GM18498 (cell line): ENCODE measurements around the gene CTDSP1.

ENCODE experiments used
- ATAC-seq: cut with Tn5 transposase; IDR thresholded peaks from one replicate; pipeline ENCODE4 v1.9.1; 2021; ENCODE audit warnings: mild to moderate bottlenecking, moderate library complexity; ENCODE audit not compliant: unreplicated experiment

CTDSP1 gene

DNA sequence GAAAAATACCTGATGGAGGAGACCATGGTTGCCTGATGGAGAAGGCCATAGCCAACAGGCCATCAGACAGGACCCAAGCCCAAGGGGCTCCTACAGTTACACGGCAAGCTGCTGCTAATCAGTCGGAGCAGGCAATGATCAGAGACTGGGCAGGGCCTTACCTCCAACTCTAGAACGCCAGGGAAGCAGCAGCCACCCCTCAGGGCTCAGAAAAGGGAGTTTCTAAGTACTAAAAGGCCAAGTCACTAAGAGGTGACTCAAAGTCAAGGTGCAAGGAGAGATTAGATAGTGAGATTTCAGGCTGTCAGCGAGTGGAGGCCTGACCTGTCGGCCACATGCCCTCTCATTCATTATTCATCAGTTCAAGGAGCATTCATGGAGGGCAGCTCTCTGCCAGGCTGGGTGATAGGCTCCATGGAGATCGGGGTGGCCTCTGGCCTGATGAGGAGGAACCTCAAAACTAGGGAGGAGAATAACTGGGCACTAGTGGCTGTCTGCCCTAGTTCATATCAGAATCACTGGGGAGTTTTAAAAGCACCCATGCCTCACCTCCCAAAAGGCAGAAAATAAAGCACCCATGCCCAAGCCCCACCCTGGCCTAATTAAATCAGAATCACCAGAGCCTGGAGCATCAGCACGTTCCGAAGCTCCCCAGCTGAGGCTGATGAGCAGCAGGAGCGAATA lies 22.9 kb downstream of the CTDSP1 start:
- ATAC-seq, result no peak

DNA sequence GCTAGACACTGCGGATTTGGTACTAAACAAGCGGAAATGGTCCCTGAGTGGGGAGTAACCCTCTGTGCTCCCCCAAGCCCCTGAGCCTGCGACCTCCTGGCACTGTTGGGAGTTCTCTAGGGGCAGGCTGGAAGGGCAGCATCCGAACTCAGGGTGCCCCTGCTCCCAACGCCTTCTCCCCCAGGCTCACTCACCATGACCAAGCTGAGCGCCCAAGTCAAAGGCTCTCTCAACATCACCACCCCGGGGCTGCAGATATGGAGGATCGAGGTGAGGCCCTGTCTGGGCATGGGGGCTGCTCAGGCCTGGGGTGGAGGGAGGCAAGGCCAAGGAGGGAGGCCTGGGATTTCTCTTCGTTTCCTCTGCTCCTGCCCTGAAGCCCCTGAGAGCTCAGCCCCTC lies 23.9 kb downstream of the CTDSP1 start:
- ATAC-seq, result no peak

DNA sequence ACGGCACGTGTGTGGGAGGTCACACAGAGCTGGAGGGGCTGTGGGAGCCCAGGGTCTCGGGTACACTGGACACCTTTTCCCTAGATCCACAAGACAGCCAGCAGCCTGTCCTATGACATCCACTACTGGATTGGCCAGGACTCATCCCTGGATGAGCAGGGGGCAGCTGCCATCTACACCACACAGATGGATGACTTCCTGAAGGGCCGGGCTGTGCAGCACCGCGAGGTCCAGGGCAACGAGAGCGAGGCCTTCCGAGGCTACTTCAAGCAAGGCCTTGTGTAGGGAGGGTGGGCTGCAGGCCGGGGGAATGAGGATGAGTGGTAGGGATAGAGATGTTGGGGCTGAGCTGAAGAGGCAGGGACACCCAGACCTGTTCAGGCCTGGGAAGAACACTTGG lies 25.9 kb downstream of the CTDSP1 start:
- ATAC-seq, result no peak

- ATAC-seq, result no peak
Measured at GRCh38 chr2:218427741-218428140, 28.1 kb downstream of the CTDSP1 start.

DNA sequence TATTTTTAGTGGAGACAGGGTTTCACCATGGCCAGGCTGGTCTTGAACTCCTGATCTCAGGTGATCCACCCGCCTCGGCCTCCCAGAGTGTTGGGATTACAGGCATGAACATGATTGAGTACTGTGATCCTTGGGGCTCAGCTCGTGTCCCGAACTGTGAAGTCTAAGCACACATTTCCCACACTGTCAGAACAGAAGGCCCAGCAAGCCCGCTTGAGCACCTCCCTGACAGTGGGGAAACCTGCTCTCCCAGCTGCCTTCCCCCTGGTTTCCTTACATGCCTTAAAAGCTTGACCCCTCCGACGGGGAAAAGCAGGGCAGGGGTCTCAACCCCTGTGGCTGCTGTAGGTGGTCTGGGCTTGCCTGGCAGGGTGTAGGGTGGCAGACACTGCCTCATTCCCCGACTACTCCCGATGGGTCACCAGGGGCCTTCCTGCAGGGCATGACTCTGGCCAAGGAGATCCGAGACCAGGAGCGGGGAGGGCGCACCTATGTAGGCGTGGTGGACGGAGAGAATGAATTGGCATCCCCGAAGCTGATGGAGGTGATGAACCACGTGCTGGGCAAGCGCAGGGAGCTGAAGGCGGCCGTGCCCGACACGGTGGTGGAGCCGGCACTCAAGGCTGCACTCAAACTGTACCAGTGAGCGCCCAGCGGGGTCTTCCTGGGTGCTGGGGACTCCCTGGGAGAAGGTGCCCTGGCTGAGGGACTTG lies 29.3 kb downstream of the CTDSP1 start:
- ATAC-seq, result no peak

GRCh38 chr2:218429911-218430692 lies 30.4 kb downstream of the CTDSP1 start:
- ATAC-seq, result no peak

- ATAC-seq, result no peak
Measured at GRCh38 chr2:218430721-218431120, 31.1 kb downstream of the CTDSP1 start.

GRCh38 chr2:218431878-218432277 lies 32.2 kb downstream of the CTDSP1 start:
- ATAC-seq, result no peak

GRCh38 chr2:218432676-218433365 lies 33.2 kb downstream of the CTDSP1 start:
- ATAC-seq, result no peak

DNA sequence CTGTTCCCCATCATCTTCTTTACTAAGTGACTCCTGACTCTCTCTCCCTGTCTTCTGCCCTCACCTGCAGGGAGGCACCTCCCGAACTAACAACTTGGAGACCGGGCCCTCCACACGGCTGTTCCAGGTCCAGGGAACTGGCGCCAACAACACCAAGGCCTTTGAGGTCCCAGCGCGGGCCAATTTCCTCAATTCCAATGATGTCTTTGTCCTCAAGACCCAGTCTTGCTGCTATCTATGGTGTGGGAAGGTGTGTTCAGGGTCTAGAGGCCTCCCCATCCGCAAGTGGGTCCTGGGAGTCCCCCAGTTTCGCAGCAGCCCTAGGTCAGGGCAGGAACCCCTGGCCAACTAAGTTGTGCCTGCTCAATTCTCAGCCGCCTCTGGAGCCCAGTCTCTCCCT lies 34.8 kb downstream of the CTDSP1 start:
- no peak for ATAC-seq

DNA sequence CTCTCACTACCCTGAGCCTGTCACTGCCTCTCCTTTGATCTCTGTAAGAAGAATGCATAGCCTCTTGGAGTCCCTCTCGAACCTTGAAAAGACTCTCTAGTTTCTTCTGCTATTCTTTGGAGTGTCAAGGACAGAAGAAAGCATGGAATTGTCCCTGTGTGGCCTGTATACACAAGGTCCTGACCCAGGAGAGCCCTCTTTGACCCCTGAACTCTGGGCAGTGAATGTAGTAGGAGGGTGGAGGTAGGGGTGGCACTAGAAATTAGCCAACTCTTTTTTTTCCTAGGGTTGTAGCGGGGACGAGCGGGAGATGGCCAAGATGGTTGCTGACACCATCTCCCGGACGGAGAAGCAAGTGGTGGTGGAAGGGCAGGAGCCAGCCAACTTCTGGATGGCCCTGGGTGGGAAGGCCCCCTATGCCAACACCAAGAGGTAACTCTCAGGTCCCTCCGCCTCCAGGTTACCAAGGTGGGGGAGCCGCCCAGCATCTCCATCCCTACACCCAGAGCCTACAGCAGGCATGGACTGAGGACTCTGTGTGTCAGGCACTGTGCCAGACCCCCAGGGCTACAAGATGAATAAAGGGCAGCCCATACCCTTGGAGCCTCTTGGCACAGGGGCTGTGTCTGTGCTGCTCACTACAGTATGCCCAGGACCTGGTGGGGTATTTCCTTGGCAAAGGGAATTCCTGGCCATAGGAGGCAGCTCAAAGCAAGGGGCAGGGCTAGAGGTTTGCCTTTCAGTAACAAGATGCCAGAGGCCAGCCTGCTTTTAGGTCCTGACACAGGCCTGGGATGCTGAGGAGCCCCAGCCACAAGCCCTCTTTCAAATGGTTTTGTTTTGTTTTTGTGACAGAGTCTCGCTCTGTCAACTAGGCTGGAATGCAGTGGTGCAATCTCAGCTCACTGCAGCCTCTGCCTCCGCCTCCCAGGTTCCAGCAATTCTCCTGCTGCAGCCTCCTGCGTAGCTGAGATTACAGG lies 35.6 kb downstream of the CTDSP1 start:
- no peak for ATAC-seq

DNA sequence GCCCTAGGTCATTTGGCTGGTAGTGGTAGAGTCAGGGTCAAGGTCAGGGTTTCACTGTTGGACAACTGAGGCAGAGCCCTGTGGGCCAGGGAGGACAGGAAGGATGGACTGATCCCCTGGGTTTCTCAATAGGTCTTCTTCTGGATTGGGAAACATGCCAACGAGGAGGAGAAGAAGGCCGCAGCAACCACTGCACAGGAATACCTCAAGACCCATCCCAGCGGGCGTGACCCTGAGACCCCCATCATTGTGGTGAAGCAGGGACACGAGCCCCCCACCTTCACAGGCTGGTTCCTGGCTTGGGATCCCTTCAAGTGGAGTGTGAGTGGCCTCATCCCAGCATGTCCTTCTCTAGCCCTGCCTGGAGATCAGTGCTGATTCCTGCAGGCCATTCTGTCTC lies 37.3 kb downstream of the CTDSP1 start:
- no peak for ATAC-seq

DNA sequence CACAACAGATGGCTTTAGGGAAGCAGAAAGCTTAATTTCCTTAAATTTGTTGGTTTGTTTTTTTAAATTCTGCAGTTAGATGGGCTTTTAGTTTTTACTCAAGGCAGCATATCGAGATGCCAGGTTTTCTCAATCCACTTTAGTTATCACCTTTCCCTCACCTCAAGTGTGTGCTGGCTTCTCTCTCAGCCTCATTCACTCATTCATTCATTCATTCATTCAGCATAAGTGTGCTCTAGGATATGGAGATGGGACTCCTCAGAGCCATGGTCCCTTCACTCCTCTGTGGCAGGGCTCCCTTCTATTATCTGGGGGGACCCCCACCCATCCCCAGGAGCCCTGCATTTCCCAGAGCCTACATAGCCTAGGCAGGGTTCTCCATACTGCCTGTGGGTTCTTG lies 38.3 kb downstream of the CTDSP1 start:
- no peak for ATAC-seq

DNA sequence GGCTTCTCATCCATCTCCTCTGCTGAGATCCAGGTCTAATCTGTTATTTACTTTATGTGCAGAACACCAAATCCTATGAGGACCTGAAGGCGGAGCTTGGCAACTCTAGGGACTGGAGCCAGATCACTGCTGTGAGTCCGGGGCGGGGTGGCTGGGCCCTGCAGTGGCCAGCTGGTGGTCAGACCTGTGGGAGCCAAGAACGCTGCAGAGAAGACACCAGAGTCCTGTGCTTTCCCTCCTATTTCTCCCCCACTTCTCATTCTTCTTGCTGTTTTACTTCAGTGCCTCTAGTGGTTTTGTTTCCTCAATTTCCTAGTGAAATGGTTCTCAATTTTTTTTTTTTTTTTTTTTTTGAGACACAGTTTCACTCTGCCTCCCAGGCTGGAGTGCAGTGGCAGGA lies 38.9 kb downstream of the CTDSP1 start:
- ATAC-seq, result no peak

DNA sequence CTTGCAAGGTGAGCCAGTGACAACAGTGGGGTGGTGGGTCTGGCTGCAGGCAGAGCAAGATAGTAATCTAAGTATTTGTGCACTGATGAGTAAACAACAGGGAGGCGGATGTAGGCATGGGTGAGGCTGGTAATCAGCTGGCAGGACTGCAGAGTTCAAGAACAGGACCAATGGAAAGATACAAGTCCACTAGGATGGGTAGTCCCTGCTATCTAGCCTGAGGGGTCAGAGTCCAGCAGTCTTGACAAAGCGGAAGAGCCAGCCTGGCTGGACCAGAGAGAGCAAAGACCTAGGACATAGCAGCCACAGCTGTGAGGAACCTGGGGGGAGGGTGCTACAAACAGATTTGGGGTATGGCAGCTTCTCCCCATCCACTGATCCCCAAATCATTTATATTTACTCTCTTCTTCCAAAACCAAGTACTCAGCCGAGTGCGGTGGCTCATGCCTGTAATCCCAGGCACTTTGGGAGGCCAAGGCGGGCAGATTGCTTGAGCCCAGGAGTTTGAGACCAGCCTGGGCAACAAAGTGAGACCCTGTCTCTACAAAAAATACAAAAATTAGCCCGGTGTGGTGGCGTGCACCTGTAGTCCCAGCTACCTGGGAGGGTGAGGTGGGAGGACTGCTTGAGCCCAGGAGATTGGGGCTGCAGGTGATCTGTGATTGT lies 45.2 kb downstream of the CTDSP1 start:
- ATAC-seq, result no peak

DNA sequence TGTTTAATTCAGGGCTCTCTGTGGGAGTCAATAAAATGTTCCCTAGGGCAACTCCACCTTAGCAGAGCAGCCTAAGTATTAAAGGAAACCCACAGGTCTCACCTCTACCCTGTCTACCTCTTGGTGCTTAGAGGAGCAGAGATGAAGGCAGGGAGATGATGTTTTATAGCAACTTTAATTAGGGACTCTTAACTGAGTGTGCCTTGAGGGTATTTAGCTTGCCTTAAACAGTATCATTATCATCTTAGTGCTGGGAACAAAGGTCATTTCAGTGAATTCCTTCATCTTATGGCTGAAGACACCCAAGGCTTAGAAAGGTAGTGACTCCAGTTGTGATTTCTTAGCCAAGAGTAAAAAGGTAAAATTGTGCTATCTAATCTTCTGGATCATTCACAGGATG lies 45.9 kb downstream of the CTDSP1 start:
- no peak for ATAC-seq

GRCh38 chr2:218446547-218446946 lies 46.9 kb downstream of the CTDSP1 start:
- ATAC-seq, result no peak

DNA sequence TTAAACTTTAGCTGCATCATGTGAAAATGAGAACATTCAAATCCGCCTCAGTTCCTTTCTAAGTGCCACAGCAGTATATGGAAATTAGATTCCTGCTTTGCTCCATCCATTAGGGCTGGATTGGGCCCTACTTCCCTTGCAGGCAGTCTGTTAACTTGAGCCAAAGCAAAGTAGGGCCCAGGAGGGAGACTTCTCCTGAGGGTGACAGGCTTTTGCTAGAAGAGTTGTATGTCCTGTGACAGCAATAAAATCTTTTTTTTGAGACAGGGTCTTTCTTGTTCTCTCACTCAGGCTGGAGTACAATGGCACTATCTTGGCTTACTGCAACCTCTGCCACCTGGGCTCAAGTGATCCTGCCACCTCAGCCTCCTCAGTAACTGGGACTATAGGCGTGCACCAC lies 47.4 kb downstream of the CTDSP1 start:
- ATAC-seq, result no peak

DNA sequence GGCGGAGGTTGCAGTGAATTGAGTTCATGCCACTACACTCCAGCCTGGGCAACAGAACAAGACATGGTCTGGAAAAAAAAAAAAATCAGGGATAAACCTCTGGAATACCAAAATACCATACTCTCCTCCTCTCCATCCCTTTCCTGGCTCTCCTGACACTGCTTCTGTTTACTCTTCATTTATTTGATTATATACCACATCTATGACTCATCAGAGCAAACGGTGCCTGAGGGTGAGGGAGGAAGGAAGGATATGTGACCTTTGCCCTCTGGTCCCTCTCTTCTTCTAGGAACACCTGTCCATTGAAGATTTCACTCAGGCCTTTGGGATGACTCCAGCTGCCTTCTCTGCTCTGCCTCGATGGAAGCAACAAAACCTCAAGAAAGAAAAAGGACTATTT lies 49.3 kb downstream of the CTDSP1 start:
- ATAC-seq, result no peak

DNA sequence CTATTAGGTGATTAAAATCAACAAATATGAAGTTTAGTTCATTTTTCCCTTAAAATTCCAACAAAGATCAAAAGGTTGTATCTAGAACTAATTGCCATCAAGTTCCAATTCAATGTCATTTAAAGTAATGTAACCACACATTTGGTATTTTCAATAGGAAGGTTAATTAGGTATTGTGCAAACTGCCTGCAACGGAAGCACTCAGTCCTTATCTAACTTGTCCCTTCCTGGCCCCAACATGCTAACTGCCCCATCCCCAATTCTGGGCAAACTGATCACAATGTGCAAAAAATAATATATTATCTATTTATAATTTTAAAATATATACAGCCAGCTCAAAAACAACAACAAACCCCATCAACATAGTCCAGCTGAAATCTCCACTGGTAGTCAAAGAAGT lies 52.4 kb downstream of the CTDSP1 start:
- ATAC-seq, result no peak
